Heart left ventricle (tissue), 16 donors: ENCODE results near the gene POLR1D. TPM values are rescaled to one million over a fixed set of nuclear protein-coding genes. Genes with fewer than 3 reads are reported as not detected.

Experiments
- ATAC-seq, 4 donors: fragments of 200-7000 bp; cut with Tn5 transposase; one replicate each; pipeline ENCODE4 v1.9.1; 2020 to 2022; ENCODE audit warnings: moderate library complexity in 4 of 4, mild to moderate bottlenecking in 3 of 4, moderate number of reproducible peaks in 1 of 4
- DNase-seq, 5 donors: peaks; one replicate each; pipeline ENCODE4 v3.0.0-alpha.2; 2020
- H3K27ac ChIP-seq, 12 donors: fragments of 200-600 bp; sonication (generic) in 4 of 12; one replicate each; pipeline versions ENCODE4 v1.5.0 to v1.8.0; 2016 to 2022; ENCODE audit warnings: mild to moderate bottlenecking in 2 of 12
- H3K27me3 ChIP-seq, 9 donors: fragments of 200-600 bp; sonication (generic) in 2 of 9; one replicate each; pipeline versions ENCODE4 v1.5.1 to v1.8.0; 2016 to 2022; ENCODE audit warnings: mild to moderate bottlenecking in 3 of 9
- H3K36me3 ChIP-seq, 9 donors: fragments of 200-600 bp; sonication (generic) in 2 of 9; one replicate each; pipeline versions ENCODE4 v1.5.0 to v1.8.0; 2018 to 2022; ENCODE audit warnings: mild to moderate bottlenecking in 2 of 9
- H3K4me1 ChIP-seq, 12 donors: fragments of 200-600 bp; sonication (generic) in 4 of 12; one replicate each; pipeline versions ENCODE4 v1.5.0 to v1.8.0; 2016 to 2022; ENCODE audit warnings: mild to moderate bottlenecking in 3 of 12
- H3K4me3 ChIP-seq, 12 donors: fragments of 200-600 bp; sonication (generic) in 4 of 12; one replicate each; pipeline versions ENCODE4 v1.5.0 to v1.8.0; 2017 to 2022; ENCODE audit warnings: mild to moderate bottlenecking in 9 of 12, moderate library complexity in 4 of 12
- H3K9me3 ChIP-seq, 12 donors: fragments of 200-600 bp; sonication (generic) in 4 of 12; one replicate each; pipeline versions ENCODE4 v1.5.0 to v1.8.0; 2016 to 2022; ENCODE audit warnings: mild to moderate bottlenecking in 1 of 12
- CTCF ChIP-seq, 12 donors: fragments of 200-600 bp; sonication (generic) in 4 of 12; IDR thresholded peaks; one replicate each; pipeline versions ENCODE4 v1.5.0 to v1.8.0; 2018 to 2022; ENCODE audit warnings: antibody characterized with exemption in 12 of 12, mild to moderate bottlenecking in 5 of 12
- POLR2A ChIP-seq, 2 donors: fragments of 450-650 bp; IDR thresholded peaks; one replicate each; pipeline ENCODE4 v1.6.1; 2017; ENCODE audit warnings: antibody characterized with exemption in 2 of 2, mild to moderate bottlenecking in 2 of 2, moderate library complexity in 2 of 2
- WGBS, 4 donors: extraction: QIAGEN DNeasy Blood & Tissue Kit in 2 of 4; methylation state at CpG; one replicate each; pipeline versions ENCODE4 v1.1.5 to v1.1.7; 2013 to 2018; 5-methylcytosine and 5-hydroxymethylcytosine counted together
- intact Hi-C, 10 donors: fragments of 100-400 bp; cut with DNase I; formaldehyde crosslinking; loops; one replicate each; pipeline versions ENCODE4 v1.11.1 to v1.14.2; 2022
- polyA plus RNA-seq, 2 donors: library from polyadenylated mRNA; stranded (reverse); fragments of 200-250 nt; gene quantifications; one replicate each; pipeline ENCODE4 v1.2.3, GENCODE V29; 2013
- total RNA-seq, 9 donors: library from RNA; depleted of rRNA in 2 of 9; stranded (reverse); fragments of >200 nt in 2 of 9; fragmentation: NEBNext Ultra II Directional in 3 of 9; extraction: Animal tissue kit (Norgen Biotek cat#: 25700) in 3 of 9; gene quantifications; one replicate each; pipeline versions ENCODE4 v1.1.0 to v1.2.4, GENCODE V29; 2016 to 2023
- donor health status: ischemic (EF 13 %, LVEDD 7.1; RV severe dilation, severe dysfunction).
- donor health status: healthy with polysubstance abuse.
- donor health status: DM: no; HTN: yes; CAD: no.
- donor health status: DM: no; HTN: no; CAD: no.
- donor health status: ischemic (EF 25% LVEDD 6.9; RV normal size, moderate dysfunction).
- donor health status: ischemic (EF 25% LVEDD 5.7; RV mildly dilated, moderate dysfunction).
- donor health status: healthy.
- donor health status: DM: yes; HTN: yes; CAD: no.
- donor health status: ischemic (EF 35%, LVEDD 5.7; RV mildly dilated, moderate dysfunction).
- donor health status: nonischemic (EF 11% LVEDD 7.7; RV severe dilation, severe dysfunction).
- donor health status: DM: yes; HTN: yes; CAD: no.
- donor health status: PGD.
- donor health status: ischemic (EF 29% LVEDD 5.4; RV normal size, mild dysfunction).
- donor health status: nonischemic (EF 23%, LVEDD 6.1; RV moderate dilation, normal function).

POLR1D gene
- total and polyA plus RNA-seq, 11 donors, result 68.4 to 152 (median 87.4) TPM

DNA sequence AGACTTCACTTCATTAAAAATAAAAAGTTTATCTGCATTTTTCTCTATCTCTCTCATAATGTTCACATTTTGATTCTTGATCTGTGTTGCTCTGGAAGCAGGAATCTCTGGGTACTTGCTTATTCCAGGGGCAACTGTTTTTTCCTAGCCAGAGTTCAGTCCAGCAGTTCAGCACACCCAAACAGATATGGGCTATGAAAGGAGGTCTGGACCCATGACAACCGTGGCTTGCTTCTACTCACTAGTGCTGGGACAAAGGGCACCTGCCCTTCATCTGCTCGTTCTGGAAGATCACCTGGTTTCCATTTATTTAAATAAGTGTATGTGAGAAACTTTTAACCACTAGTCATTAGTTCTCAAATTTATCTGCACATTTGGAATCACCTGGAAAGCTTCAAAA, 36.0 kb downstream of the POLR1D start:
- H3K4me3 ChIP-seq, result no peak overlapping the region
- intact Hi-C loops, result no loop called here
- H3K27me3 ChIP-seq, result no peaks in the 10 kb centered on the region
- ATAC-seq, result peak in 1 of 4 donors; percentile 23
- peaks cover 0 to 22% (median 9%) of the 10 kb centered on the region in 12 donors for H3K4me1 ChIP-seq
- DNase-seq, result no peak
- H3K27ac ChIP-seq, result no peak overlapping the region
- H3K36me3 ChIP-seq, result peaks cover 0 to 7% (median 0%) of the 10 kb centered on the region in 9 donors
- H3K9me3 ChIP-seq, result no peaks in the 10 kb centered on the region
- TF ChIP-seq CTCF (IDR thresholded peaks at IDR 0.05) (no peak), POLR2A (IDR thresholded peaks at IDR 0.05) (no peak)
- 52 to 67% (median 60%) methylated on average over 2 of the region's 2 CpGs for WGBS, 4 donors

DNA sequence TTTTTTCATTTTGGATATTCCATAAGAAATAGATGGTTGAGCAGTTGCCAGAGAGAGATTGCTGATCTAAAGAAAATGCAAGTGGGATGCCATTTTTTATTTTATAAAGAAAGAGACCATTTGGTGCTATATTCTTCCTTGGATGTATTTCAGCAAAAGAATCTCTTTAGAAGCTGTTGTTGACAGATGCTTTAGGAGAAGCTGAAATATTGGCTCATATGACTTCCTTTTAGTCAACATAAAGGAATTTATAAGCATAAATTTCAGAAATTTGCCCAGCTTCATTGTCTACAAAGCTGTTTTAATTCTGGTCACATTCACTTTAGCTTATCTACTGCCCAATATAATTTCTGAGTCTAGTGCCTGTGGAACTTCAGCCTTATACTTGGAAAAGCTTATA, 36.9 kb downstream of the POLR1D start:
- TF ChIP-seq CTCF (IDR thresholded peaks at IDR 0.05), result no peak
- TF ChIP-seq POLR2A (IDR thresholded peaks at IDR 0.05), result no peak
- H3K4me1 ChIP-seq, result peaks cover 0 to 30% (median 10%) of the 10 kb centered on the region in 12 donors

GRCh38 chr13:27659145-27659865, 37.6 kb downstream of the POLR1D start:
- no peaks in the 10 kb centered on the region for H3K27me3 ChIP-seq
- H3K4me1 ChIP-seq, result peaks cover 0 to 38% (median 13%) of the 10 kb centered on the region in 12 donors
- H3K27ac ChIP-seq, result peak overlapping the region in 1 of 12 donors; percentile 35
- 45 to 54% (median 50%) methylated on average over 7 of the region's 7 CpGs for WGBS, 4 donors
- no peaks in the 10 kb centered on the region for H3K9me3 ChIP-seq
- peaks cover 0 to 7% (median 0%) of the 10 kb centered on the region in 9 donors for H3K36me3 ChIP-seq
- ATAC-seq (no peak), DNase-seq (no peak)
- intact Hi-C loops, result no loop called here
- TF ChIP-seq CTCF (IDR thresholded peaks at IDR 0.05) (no peak), POLR2A (IDR thresholded peaks at IDR 0.05) (no peak)
- H3K4me3 ChIP-seq, result no peak overlapping the region

More for the DNA sequence above, 36.9 kb downstream of the POLR1D start:
- no peak for ATAC-seq
- Histone ChIP-seq H3K4me3 (no peak overlapping the region), H3K9me3 (no peaks in the 10 kb centered on the region), H3K27me3 (no peaks in the 10 kb centered on the region), H3K27ac (no peak overlapping the region), H3K36me3 (peaks cover 0 to 7% (median 0%) of the 10 kb centered on the region in 9 donors)
- intact Hi-C loops, result no loop called here
- no peak for DNase-seq

DNA sequence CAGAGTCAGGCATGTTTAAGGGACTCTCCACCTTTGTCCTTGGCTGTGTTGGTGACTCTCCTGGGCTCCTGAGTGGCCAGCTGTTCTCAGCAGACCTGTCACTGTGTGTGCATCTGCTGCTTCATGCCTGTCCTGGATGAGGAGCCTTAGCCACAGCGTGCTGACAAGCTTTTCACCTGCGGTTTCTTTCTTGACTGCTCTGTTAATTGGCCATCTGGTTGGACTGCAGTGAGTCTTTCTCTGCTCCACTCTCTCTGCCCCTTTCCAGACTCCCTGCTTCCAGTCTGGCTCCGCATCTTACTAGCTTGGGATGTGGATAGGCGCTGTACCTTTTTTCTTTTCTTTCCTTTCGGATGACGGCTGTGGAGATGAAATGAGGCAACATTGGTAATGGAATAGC, 38.8 kb downstream of the POLR1D start:
- no peak overlapping the region for H3K4me3 ChIP-seq
- DNase-seq, result no peak
- no peak for TF ChIP-seq POLR2A (IDR thresholded peaks at IDR 0.05)
- TF ChIP-seq CTCF (IDR thresholded peaks at IDR 0.05), result no peak
- H3K27me3 ChIP-seq, result no peaks in the 10 kb centered on the region
- WGBS, 4 donors, result 96 to 98% (median 97%) methylated on average over 6 of the region's 6 CpGs
- peaks cover 0 to 7% (median 0%) of the 10 kb centered on the region in 9 donors for H3K36me3 ChIP-seq
- intact Hi-C loops, result loop anchor here in 5 of 10 donors (5.0 to 10.0 kb wide), 5 partner anchors 38 to 276 kb away; partner anchors contain the start of genes LNX2 (in 1 of the 5) and POLR1D (in 1 of the 5)
- H3K9me3 ChIP-seq, result no peaks in the 10 kb centered on the region
- no peak for ATAC-seq
- H3K27ac ChIP-seq, result no peak overlapping the region
- peaks cover 0 to 38% (median 13%) of the 10 kb centered on the region in 12 donors for H3K4me1 ChIP-seq
